Rectal smooth muscle tissue (tissue), 1 donor: Measurements from ENCODE around the gene RPA3.
"Not testable (repeated sequence)": the region's sequence is repeated elsewhere in the genome, so short reads cannot be mapped to it uniquely, and the experiment has no call there.

Experiments
- H3K27ac ChIP-seq: one replicate; pipeline ENCODE4 v1.7.0; 2013; ENCODE audit warnings: low read depth, low read length, inconsistent platforms
- H3K27me3 ChIP-seq: one replicate; pipeline ENCODE4 v1.7.0; 2013; ENCODE audit warnings: low read length; ENCODE audit not compliant: control insufficient read depth, insufficient read depth
- H3K36me3 ChIP-seq: one replicate; pipeline ENCODE4 v1.7.0; 2013; ENCODE audit warnings: low read length; ENCODE audit not compliant: control insufficient read depth, insufficient read depth
- H3K4me1 ChIP-seq: one replicate; pipeline ENCODE4 v1.7.0; 2013; ENCODE audit warnings: low read length; ENCODE audit not compliant: control insufficient read depth, insufficient read depth
- H3K4me3 ChIP-seq: one replicate; pipeline ENCODE4 v1.7.0; 2013; ENCODE audit warnings: low read length
- H3K9ac ChIP-seq: one replicate; pipeline ENCODE4 v1.7.0; 2013; ENCODE audit warnings: low read length

Gene RPA3

DNA sequence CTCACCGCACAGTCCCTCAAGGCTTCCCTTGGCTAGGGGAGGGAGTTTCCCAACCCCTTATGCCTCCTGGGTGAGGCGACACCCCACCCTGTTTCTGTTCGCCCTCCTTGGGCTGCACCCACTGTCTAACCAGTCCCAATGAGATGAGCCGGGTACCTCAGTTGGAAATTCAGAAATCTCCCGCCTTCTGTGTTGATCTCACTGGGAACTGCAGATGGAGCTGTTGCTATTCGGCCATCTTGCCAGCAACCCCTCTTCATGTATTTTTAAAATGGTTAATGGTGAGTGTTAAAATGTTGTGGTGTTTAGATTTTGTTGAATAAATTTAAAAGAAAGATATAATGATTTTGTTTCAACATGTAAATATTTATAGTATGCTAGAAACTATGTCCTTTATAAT is 55.9 kb downstream of the RPA3 start:
- H3K9ac ChIP-seq, result no peak overlapping the region
- no peaks in the 10 kb centered on the region for H3K4me1 ChIP-seq
- H3K4me3 ChIP-seq, result no peak overlapping the region
- H3K36me3 ChIP-seq, result no peaks in the 10 kb centered on the region
- H3K27me3 ChIP-seq, result no peaks in the 10 kb centered on the region
- no peak overlapping the region for H3K27ac ChIP-seq

DNA sequence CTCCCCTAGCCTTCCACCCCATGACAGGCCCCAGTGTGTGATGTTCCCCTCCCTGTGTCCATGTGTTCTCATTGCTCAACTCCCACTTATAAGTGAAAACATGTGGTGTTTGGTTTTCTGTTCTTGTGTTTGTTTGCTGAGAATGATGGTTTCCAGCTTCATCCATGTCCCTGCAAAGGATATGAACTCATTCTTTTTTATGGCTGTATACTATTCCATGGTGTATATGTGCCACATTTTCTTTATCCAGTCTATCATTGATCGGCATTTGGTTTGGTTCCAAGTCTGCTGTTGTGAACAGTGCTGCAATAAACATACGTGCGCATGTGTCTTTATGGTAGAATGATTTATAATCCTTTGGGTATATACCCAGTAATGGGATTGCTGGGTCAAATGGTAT is 61.9 kb downstream of the RPA3 start:
- H3K27ac ChIP-seq, H3K4me1 ChIP-seq, H3K36me3 ChIP-seq, H3K4me3 ChIP-seq, H3K27me3 ChIP-seq, H3K9ac ChIP-seq: not testable (repeated sequence)

DNA sequence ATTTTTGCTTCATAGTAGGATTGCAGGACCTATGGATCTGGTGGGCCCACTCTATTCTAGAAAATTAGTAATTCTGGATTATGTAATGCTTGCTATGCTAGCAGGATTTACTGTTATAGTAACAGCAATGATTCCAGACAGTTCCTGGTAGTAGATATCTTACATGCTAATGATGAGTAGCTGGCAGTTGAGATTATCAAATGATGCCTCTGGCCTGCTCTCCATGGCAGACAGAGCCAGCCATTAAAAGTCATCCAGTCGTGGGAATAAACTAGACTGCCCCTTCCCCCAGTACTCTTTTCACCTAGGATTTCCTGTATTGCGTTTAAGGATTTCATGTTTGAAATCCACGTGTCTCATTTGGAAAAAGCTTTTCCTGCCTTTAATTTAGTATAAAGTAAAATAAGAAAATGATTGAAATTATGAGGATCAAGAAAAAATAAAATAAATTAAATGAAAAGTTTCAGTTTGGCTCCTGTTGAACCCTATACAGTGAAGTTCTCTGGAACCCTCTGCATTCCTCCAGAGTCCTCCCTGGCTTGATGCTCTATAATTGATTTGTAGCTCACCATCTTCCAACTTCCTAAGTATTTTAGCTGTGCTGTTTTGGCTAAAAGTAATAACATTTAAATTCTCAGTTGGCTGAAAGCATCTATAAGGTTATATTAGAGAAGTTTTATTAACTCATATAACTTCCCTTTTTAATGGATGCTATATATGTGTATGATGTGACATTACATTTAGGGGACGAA is 63.3 kb downstream of the RPA3 start:
- H3K9ac ChIP-seq, result no peak overlapping the region
- H3K27me3 ChIP-seq, result no peaks in the 10 kb centered on the region
- H3K27ac ChIP-seq, result no peak overlapping the region
- no peaks in the 10 kb centered on the region for H3K4me1 ChIP-seq
- no peaks in the 10 kb centered on the region for H3K36me3 ChIP-seq
- no peak overlapping the region for H3K4me3 ChIP-seq

DNA sequence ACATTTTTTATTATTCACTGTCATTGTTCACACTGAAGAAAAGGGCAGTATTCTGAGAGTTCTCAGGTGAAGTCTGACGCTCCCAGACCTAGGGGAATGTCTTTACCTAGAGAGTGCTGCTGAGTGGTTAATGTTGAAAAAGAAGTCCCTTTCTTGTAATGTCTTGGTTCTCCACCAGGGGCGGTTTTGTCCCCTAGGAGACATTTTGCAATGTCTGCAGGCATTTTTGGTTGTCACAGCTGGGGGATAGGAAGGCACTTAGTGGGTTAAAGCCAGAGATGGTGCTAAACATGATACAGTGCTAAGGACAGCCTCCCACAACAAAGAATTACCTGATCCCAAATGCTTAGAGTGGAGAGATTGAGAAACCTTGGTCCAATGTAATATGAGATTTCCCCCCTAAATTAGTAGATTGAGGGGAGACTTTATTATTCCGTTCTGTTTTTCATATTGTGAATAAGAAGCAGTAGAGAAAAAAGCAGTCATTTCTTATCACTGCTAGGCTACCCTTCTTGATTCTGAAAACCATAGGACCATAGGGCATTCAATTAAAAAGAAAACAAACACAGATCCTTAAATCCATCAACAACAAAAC is 64.7 kb downstream of the RPA3 start:
- H3K9ac ChIP-seq, result no peak overlapping the region
- no peaks in the 10 kb centered on the region for H3K4me1 ChIP-seq
- no peaks in the 10 kb centered on the region for H3K27me3 ChIP-seq
- no peak overlapping the region for H3K27ac ChIP-seq
- no peaks in the 10 kb centered on the region for H3K36me3 ChIP-seq
- H3K4me3 ChIP-seq, result no peak overlapping the region

DNA sequence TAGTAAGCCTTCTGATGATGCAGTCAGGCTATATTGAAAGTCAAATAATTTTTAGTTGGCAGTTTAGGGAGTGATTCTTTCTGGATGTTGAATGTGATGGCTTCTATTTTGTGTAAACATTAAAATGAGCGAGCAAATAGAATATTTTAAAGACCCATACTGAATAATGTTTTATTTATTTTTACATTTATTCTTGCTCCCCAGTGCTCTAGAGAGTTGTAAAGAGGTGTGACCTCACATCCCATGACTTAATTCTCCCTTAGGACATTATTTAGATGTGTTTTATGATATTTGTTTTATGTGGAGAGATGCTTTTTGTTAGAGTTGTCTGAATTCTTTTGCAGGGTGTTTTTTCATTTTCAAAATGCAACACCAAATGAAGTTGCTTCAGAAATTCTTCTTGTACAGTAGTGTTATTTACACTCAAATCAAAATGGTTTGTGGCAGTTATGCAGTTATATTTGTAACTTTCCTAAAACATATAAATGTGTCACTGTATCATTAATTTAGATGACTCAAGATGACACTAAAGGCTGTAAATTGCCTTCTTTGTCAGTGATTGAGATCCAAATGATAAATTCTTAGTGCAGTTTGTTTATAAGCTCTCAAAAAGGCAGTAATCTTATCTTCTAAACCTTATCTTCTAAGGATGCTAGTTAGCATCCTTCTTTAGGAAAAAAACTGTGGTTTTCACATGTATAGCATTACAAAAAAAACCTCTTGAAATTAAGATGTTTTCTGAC is 65.4 kb downstream of the RPA3 start:
- no peak overlapping the region for H3K4me3 ChIP-seq
- H3K27me3 ChIP-seq, result no peaks in the 10 kb centered on the region
- no peak overlapping the region for H3K9ac ChIP-seq
- H3K36me3 ChIP-seq, result no peaks in the 10 kb centered on the region
- H3K4me1 ChIP-seq, result no peaks in the 10 kb centered on the region
- H3K27ac ChIP-seq, result no peak overlapping the region

DNA sequence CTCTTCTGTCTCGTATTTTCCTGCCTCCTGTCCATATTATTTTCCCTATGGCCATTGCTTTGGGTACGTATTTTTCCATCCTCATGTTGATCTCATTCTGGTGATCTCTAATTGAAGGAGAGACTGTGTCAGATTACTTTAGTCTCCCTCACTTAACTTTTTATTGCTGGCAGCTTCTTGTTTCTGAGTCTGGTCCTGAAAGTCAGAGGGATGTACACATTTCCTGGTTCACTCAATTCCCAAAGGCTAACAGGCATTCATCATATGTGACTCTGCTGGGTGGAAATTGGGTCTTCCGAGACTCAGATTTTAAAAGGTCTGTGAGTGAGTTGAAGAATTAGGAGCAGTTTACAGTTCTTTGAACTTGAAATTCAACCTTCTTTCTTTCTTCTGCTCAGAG is 66.9 kb downstream of the RPA3 start:
- Histone ChIP-seq H3K27me3 (no peaks in the 10 kb centered on the region), H3K36me3 (no peaks in the 10 kb centered on the region), H3K9ac (no peak overlapping the region), H3K4me3 (no peak overlapping the region), H3K27ac (no peak overlapping the region), H3K4me1 (no peaks in the 10 kb centered on the region)

DNA sequence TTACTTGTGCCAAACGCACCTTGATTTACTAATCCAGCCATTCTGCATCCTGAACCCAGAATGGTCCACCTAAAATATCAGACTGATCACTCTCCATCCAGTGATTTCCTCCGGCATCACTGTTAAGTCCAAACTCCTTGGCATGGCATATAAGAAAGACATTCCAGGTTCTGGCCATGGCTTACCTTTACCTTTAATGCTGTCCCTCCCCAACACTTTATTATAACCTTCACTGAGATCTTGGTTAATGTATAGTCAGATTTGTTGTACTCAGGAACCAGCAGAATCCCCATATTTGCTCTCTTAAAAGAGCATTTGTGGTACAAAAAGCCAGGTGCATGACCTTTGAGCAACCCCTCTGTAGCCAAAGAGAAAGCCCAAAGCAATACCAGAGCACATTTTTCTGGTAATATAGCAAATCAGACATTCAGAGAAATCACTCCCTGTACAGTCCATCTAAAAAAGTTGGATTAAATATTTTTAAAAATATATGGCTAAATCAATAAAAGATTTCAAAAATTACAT is 67.7 kb downstream of the RPA3 start:
- Histone ChIP-seq H3K9ac (no peak overlapping the region), H3K4me1 (no peaks in the 10 kb centered on the region), H3K27me3 (no peaks in the 10 kb centered on the region), H3K36me3 (no peaks in the 10 kb centered on the region), H3K27ac (no peak overlapping the region), H3K4me3 (no peak overlapping the region)

DNA sequence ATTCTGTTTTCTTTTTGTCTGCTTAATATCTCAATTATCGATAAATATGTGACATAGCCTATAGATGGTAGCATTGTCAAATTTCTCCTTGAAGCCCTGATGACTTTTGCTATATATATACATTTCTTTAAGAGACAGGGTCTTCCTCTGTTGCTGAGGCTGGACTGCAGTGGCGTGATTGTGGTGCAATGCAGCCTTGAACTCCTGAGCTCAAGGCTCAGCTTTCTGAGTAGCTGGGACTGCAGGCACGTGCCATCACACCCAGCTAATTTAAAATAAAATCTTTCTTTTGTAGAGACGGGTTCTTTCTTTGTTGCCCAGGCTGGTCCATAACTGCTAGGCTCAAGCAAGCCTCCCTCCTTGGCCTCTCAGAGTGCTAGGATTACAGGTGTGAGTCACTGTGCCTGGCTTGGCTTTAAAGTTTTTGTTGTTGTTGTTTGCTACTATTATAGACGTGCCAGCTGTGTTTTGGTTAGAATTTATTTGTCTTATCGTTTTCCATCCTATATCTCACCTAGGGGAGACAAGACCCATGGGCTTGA is 70.8 kb downstream of the RPA3 start:
- Histone ChIP-seq H3K4me1 (no peaks in the 10 kb centered on the region), H3K27ac (no peak overlapping the region), H3K9ac (no peak overlapping the region), H3K4me3 (no peak overlapping the region), H3K36me3 (no peaks in the 10 kb centered on the region), H3K27me3 (no peaks in the 10 kb centered on the region)

DNA sequence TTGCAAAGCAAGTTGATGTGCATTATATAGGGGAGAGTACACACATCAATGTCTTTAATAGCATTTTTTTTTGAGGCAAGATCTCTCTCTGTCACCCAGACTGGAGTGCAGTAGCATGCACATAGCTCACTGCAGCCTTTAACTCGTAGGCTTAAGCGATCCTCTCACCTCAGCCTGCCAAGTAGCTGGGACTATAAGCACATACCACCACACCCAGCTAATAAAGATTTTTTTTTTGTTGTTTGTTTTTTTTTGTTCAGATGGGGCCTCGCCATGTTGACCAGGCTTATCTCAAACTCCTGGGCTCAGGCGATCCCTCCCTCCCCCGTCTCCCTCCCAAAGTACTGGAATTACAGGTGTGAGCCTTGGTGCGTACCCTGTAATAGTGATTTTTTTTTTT is 76.3 kb downstream of the RPA3 start:
- Histone ChIP-seq H3K4me1 (peaks cover 5% of the 10 kb centered on the region), H3K4me3 (no peak overlapping the region), H3K36me3 (no peaks in the 10 kb centered on the region), H3K27ac (no peak overlapping the region), H3K9ac (no peak overlapping the region), H3K27me3 (no peaks in the 10 kb centered on the region)

DNA sequence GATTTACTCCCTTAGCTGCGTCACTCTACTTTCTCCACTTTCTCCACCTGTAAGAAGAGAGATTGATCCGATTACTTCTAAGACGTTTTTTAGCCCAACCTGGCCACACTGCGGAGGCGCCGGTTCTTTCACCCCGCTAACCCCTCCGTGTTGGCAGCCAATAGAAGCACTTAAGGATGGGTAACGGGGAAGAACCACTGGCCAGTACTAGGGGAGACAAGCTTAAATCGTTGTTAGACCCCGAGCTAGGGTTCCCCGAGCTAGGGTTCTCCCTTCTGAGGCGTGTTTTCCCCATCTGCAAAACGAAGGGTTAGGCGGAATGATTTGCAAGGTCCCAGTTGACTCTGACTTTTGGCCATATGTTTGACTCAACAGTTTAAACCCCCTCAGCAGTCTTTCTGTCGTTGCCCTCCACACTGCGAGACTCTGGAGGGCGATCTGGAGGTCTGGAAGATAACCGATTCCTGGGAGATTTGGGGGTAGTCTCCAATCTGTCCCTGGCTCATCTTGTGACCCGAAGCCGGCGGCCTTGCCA is 77.2 kb downstream of the RPA3 start:
- no peaks in the 10 kb centered on the region for H3K27me3 ChIP-seq
- peak overlapping the region; percentile 88 for H3K9ac ChIP-seq
- peak overlapping the region; percentile 96 for H3K4me3 ChIP-seq
- peak overlapping the region; percentile 85 for H3K27ac ChIP-seq
- H3K4me1 ChIP-seq, result peaks cover 5% of the 10 kb centered on the region
- H3K36me3 ChIP-seq, result no peaks in the 10 kb centered on the region

DNA sequence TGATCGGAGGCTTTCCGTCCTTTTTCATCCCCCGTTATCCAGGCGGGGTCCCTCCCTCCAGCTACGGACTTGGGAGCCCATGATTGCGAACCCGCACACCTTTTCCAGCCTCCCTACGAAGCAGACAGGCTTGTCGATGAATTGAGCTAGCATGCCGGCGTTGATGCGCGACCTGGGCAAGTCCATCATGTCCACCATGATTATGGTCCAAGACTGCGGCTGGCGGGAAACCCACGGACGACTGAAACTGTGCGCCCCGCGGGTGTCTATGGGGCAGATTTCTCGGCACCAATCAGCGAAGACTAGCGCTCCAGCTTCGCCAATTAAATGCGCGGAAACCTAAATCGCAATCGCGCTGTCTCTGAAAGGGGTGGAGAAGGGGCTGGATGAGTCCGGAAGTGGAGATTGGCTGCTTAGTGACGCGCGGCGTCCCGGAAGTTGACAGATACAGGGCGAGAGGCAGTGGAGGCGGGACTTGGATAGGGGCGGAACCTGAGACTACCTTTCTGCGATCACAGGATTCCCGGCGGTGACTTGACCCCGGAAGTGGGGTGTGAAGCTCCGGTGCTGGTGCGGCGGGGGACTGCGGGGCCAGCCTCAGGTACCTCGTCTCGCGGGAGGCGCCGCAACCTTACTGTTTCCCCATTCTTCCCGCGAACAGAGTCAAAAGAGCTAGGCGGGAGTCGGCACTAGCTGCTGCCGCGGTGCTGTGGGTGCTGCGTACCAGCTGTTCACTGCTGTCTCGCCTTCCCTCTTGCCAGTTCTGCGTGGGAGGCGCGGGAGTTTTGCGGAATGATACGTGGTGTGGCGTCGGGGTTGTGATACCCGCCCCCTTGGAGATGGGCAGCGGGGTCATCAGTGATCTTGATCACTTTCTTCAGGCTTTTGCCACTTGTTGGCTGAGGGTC is 77.9 kb downstream of the RPA3 start, which contains the start of gene UMAD1:
Gene UMAD1, plus strand, starts transcription at position 532 of the 908 bp plus-strand sequence. CDS start 32,620 bp downstream, outside the sequence.
- no peaks in the 10 kb centered on the region for H3K27me3 ChIP-seq
- H3K9ac ChIP-seq, result peak within 1 kb of the TSS; percentile 88
- H3K36me3 ChIP-seq, result no peaks in the 10 kb centered on the region
- peak within 1 kb of the TSS; percentile 85 for H3K27ac ChIP-seq
- H3K4me1 ChIP-seq, result peaks cover 5% of the 10 kb centered on the region
- peak within 1 kb of the TSS; percentile 96 for H3K4me3 ChIP-seq
